GM19239 (cell line): Measurements from ENCODE around the gene PCSK6.
"Not testable (repeated sequence)": the region's sequence is repeated elsewhere in the genome, so short reads cannot be mapped to it uniquely, and the experiment has no call there.

Source experiments
- DNase-seq: peaks from one replicate; pipeline ENCODE4 v3.0.0; 2011; ENCODE audit warnings: low spot score; ENCODE audit not compliant: insufficient read length
- FAIRE-seq: peaks from 2 replicates; lab custom pipeline; 2011; peaks lifted over from hg19 to GRCh38; lab: Jason Lieb, UNC

PCSK6 gene

GRCh38 chr15:101371519-101371918, 118.0 kb downstream of the PCSK6 start:
- FAIRE-seq, result no peak
- DNase-seq, result no peak

DNA sequence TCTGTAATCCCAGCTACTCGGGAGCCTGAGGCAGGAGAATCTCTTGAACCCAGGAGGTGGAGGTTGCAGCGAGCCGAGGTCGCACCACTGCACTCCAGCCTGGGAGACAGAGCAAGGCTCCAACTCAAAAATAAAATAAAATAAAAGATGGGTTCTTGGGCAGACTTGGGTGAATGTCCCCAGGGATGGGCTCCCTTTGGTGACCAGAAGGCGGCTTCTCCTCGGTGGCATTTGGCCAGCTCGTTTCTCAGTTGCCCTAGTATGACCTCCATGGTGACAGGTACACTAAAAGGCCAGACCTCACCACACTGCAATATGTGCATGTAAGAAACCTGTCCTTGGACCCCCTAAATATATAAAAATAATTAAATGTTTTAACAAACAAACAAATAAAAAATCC, 118.4 kb downstream of the PCSK6 start:
- no peak for FAIRE-seq

GRCh38 chr15:101370330-101371024, 119.0 kb downstream of the PCSK6 start:
- DNase-seq (no peak), FAIRE-seq (no peak)

More for the DNA sequence above, 118.4 kb downstream of the PCSK6 start:
- DNase-seq, result no peak

GRCh38 chr15:101369676-101370075, 119.8 kb downstream of the PCSK6 start:
- no peak for FAIRE-seq
- no peak for DNase-seq

GRCh38 chr15:101368861-101369642, 120.5 kb downstream of the PCSK6 start:
- FAIRE-seq (no peak), DNase-seq (no peak)

GRCh38 chr15:101368086-101368780, 121.3 kb downstream of the PCSK6 start:
- FAIRE-seq (no peak), DNase-seq (no peak)

DNA sequence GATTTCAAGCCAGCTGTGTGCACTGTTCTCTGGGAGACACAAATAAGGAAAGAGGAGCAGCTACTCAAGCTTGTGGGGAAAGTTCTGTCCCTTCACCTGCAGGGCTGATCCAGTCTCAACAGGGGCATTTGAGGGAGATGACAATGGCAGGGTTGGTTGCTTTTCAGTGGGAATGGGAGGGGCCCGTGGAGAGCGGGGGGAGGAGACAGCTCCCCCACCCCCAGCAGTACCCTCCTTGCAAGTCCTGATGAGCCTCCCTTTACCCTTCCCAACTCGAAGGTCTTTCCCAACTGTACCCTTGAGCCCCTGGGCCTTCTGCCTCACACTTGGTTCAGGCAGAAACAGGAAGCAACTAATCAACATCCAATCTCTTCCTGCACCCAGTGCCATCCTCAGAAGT, 122.7 kb downstream of the PCSK6 start:
- DNase-seq, result no peak
- FAIRE-seq, result no peak

- FAIRE-seq (no peak), DNase-seq (no peak)
Observed at GRCh38 chr15:101362986-101363566, 126.4 kb downstream of the PCSK6 start.

- DNase-seq (no peak), FAIRE-seq (no peak)
Observed at GRCh38 chr15:101362359-101362758, 127.1 kb downstream of the PCSK6 start.

GRCh38 chr15:101361418-101361817, 128.1 kb downstream of the PCSK6 start:
- no peak for DNase-seq
- FAIRE-seq, result no peak

GRCh38 chr15:101359365-101359947, 130.1 kb downstream of the PCSK6 start:
- FAIRE-seq, result no peak
- DNase-seq, result no peak

DNA sequence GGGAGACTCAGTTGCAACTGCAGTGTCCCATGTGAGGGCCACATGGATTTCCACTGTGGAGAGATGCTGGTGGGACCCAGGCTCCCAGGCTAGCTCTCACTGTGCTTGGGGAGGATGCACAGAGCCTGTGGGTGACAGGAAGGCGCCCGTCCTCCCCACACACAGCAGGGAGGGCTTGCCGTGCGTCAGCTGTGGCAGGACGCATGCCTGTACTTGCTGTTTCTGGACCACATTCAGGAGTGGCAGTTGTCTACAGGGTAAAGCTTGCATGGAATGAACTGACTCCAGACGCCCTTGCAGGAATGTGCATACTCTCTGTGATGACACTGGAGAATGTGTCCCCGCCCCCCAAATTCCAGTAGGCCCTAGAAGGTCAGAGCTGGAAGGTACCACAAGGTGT, 130.6 kb downstream of the PCSK6 start:
- no peak for FAIRE-seq
- no peak for DNase-seq

GRCh38 chr15:101357885-101358284, 131.6 kb downstream of the PCSK6 start:
- DNase-seq (no peak), FAIRE-seq (no peak)

DNA sequence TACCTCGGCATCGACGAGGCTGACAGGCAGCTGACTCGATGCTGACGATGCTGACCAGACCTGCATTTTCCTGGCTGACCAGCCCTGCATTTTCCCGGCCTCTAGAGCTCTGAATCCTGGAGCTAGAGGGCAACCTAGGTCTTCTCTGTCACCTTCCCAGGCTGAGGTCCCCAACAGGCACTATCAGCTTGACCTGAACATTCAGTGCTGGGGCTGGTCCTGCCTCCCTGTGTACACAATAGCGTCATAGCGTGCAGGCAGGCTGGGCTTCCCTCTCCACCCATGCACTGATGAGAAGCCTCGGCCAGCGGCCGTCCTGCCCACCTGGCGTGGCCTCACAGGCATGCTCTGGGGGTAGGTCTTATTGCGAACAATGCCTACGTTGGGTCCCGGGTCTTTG, 132.2 kb downstream of the PCSK6 start:
- no peak for FAIRE-seq
- DNase-seq, result no peak

DNA sequence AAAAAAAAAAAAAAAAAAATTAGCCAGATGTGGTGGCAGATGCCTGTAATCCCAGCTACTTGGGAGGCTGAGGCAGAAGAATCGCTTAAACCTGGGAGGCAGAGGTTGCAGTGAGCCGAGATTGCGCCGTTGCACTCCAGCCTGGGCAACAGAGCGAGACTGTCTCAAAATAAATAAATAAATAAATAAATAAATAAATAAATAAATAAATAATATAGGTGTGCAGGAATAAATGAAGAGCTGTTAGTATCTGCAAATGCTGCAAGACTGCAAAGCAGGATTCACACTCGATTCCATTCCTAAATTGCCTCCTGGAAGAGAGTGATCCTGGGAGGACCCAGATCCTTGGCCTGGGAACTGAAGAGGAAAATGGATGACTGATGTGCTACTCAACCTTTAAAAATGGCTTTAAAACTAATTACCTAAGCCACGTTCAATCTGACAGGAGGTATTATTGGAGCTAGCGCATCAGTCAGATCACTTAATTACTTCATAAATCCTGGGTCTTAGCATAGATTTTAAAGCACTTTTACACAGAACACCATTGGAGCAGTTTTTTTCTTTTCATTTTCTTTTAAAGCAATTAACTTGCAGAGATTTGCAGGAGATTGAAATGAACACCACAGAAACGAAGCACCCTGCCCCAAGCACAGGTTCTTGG, 132.9 kb downstream of the PCSK6 start:
- FAIRE-seq, DNase-seq: not testable (repeated sequence)

DNA sequence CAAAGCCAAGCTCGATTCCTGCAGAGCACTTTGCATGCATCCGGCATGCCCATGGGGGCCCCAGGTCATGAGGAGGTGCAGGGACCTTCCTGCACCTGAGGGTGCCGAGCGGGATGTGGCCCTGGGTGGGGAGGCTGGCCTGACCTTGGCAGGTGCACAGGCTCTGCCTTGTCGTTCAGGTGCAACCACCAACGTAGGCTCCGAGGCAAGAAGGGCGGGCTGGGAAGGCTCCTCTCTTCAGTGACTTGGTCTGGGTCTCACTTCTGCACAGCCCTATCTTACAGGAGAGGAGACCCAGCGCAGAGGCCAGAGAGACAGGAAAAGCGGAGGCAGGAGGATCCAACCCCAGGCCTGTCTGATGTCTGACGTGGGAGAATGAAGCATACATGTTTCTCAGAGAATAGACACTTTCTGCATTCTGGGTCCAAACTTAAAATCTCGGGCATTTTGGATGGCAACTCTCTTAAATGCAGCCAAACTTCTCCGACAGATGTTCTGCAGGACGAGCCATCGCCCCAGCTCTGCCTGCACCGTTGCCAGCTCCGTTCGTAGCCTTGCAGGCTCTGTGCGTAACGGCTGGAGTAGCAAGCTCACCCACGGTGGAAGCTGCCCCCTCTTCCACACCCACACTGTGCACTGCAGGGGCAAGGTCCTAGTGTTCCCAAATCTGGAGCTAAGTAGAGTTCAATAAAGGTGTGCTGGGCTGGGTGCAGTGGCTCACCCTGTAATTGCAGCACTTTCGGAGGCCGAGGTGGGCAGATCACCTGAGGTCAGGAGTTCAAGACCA, 133.6 kb downstream of the PCSK6 start:
- FAIRE-seq, result no peak
- no peak for DNase-seq

DNA sequence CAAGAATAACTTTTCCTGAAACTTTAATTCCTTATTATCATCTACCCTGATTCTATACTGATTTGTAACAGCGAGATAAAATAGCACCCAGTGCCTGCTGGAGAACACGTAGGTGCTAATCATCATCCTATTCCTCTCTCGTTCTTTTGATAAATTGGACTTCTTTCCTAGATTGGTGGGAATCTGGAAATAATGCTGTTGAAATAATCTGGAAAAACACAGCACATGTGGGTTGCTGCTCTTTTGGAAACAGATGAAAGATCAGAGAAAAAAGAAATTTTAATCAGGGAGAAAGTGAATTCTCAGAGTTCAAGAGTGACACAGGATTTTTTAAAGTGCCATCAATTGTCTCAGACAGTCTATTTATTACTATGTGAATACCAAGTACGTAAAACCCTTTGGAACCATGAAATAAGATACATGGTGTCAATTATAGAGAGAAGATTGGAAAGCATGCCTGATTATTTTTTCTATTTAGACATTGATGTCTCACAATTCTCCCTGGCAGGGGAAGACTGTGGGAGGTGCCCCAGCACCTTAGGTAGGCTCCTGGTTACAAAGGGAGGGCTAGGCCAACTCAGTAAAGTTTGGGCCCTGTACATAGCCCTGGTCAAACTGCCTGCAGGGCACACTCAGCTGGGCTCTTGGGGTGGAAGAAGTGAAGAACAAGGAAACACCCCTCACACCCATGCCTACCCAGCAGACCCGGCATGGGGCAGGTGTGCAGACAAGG, 134.4 kb downstream of the PCSK6 start:
- DNase-seq (no peak), FAIRE-seq (no peak)

- FAIRE-seq (no peak), DNase-seq (no peak)
Observed at GRCh38 chr15:101353240-101353639, 136.3 kb downstream of the PCSK6 start.
